Spleen (tissue), 7 donors: ENCODE results near the gene SSR1.

ENCODE experiments used
- CTCF ChIP-seq, 11 experiments: fragments of 200-600 bp in 7 of 11; fragments of 450-650 bp in 4 of 11; sonication (generic) in 4 of 11; IDR thresholded peaks in 8 of 11; conservative IDR thresholded peaks in 3 of 11; 1 replicate in 7 of 11; 2 replicates in 4 of 11; pipeline versions ENCODE4 v1.4.0 to v1.8.0; 2016 to 2021; ENCODE audit warnings: antibody characterized with exemption in 11 of 11, inconsistent platforms in 4 of 11, mild to moderate bottlenecking in 1 of 11
- POLR2AphosphoS5 ChIP-seq, 3 donors: sonication (generic); formaldehyde crosslinking; IDR thresholded peaks; one replicate each; pipeline ENCODE4 v1.5.1; 2017; ENCODE audit warnings: antibody characterized with exemption in 3 of 3
- donor health status: DM: no; HTN: no; CAD: no; lungs with moderate emphysema.
- donor health status: DM: no; HTN: no; CAD: no.
- donor health status: DM: no; HTN: no; CAD: no.

- TF ChIP-seq POLR2AphosphoS5 (IDR thresholded peaks at IDR 0.05) (no peak), CTCF (IDR thresholded peaks at IDR 0.05 in 8 of 11, conservative IDR thresholded peaks at IDR 0.05 in 3 of 11) (no peak)
Measured at GRCh38 chr6:7260291-7261031, 52.5 kb downstream of the SSR1 start.
